HepG2 (cell line): ENCODE results near the gene INPP4B. TPM values are rescaled to one million over a fixed set of nuclear protein-coding genes. Genes with fewer than 3 reads are reported as not detected.

Source experiments
- ATAC-seq: fragments of 200-7000 bp; cut with Tn5 transposase; 3 replicates; pipeline ENCODE4 v1.9.1; 2020; ENCODE audit warnings: mild to moderate bottlenecking, moderate library complexity
- BruUV-seq: library from RNA; stranded (reverse); fragments of 400-500 nt; replicated peaks from 2 replicates; lab custom pipeline; 2021; lab: Mats Ljungman, UMichigan
- CTCF ChIA-PET: fragments of 300-600 bp; formaldehyde crosslinking; extraction: SDS; loops from one replicate; lab custom pipeline; 2021; ENCODE audit warnings: low total read pairs, inconsistent platforms, low intra/inter-chr PET ratio; lab: Yijun Ruan, JAX
- POLR2A ChIA-PET: fragments of 350-600 bp; sonication (Branson Sonifier 250); formaldehyde crosslinking; loops from one replicate; lab custom pipeline; 2020; ENCODE audit warnings: antibody characterized with exemption, inconsistent platforms; lab: Yijun Ruan, JAX
- DNase-seq: peaks from one replicate; pipeline ENCODE4 v3.0.0-alpha.2; 2015; ENCODE audit warnings: low spot score
- FAIRE-seq: peaks from 3 replicates; lab custom pipeline; 2011; peaks lifted over from hg19 to GRCh38; lab: Jason Lieb, UNC
- H2AFZ ChIP-seq: one replicate; pipeline ENCODE4 v1.6.1; 2011; ENCODE audit warnings: low read length, inconsistent platforms
- H3K27ac ChIP-seq: fragments of 300-600 bp; 3 replicates; pipeline ENCODE4 v1.8.0; 2011; ENCODE audit warnings: mixed run types, mild to moderate bottlenecking, mixed read lengths, low read length, inconsistent platforms; ENCODE audit not compliant: insufficient read depth; ENCODE audit errors: extremely low read length
- H3K27me3 ChIP-seq, 2 experiments: fragments of 200-600 bp in 1 of 2; 2 replicates in 1 of 2; 3 replicates in 1 of 2; pipeline versions ENCODE4 v1.6.0 to v1.8.0; 2011; ENCODE audit warnings: low read length in 2 of 2, mild to moderate bottlenecking in 2 of 2, moderate library complexity in 2 of 2, inconsistent platforms in 1 of 2; ENCODE audit not compliant: insufficient read depth in 2 of 2, control insufficient read depth in 1 of 2
- H3K36me3 ChIP-seq, 2 experiments: fragments of 200-600 bp in 1 of 2; replicated peaks in 1 of 2; 2 replicates in 1 of 2; 3 replicates in 1 of 2; pipeline versions ENCODE4 v1.5.1 to v1.8.0; 2011; ENCODE audit warnings: low read length in 2 of 2, inconsistent platforms in 1 of 2; ENCODE audit not compliant: insufficient read depth in 2 of 2, control insufficient read depth in 1 of 2
- H3K4me1 ChIP-seq: 2 replicates; pipeline ENCODE4 v1.5.1; 2012; ENCODE audit warnings: low read length, inconsistent platforms; ENCODE audit not compliant: insufficient read depth
- H3K4me2 ChIP-seq: 2 replicates; pipeline ENCODE4 v1.6.0; 2011; ENCODE audit warnings: low read depth, low read length, inconsistent platforms
- H3K4me3 ChIP-seq, 3 experiments: fragments of 200-600 bp in 1 of 3; sonication (generic), shearing (Covaris generic) in 1 of 3; replicated peaks in 1 of 3; 2 replicates each; pipeline ENCODE4 v1.5.1; 2011 to 2016; ENCODE audit warnings: low read length in 3 of 3, inconsistent platforms in 2 of 3, low read depth in 2 of 3, mild to moderate bottlenecking in 2 of 3, control low read depth in 1 of 3, mixed read lengths in 1 of 3; ENCODE audit not compliant: insufficient read depth in 1 of 3
- H3K79me2 ChIP-seq: one replicate; pipeline ENCODE4 v1.6.1; 2011; ENCODE audit warnings: low read length, inconsistent platforms; ENCODE audit not compliant: insufficient read depth
- H3K9ac ChIP-seq: 2 replicates; pipeline ENCODE4 v1.6.0; 2011; ENCODE audit warnings: mild to moderate bottlenecking, low read depth, low read length, inconsistent platforms; ENCODE audit not compliant: insufficient read depth
- H3K9me3 ChIP-seq: 2 replicates; pipeline ENCODE4 v1.5.1; 2012; ENCODE audit warnings: mild to moderate bottlenecking, low read length
- H4K20me1 ChIP-seq: 2 replicates; pipeline ENCODE4 v1.6.0; 2011; ENCODE audit warnings: inconsistent platforms, mild to moderate bottlenecking, low read length, moderate library complexity; ENCODE audit not compliant: insufficient read depth
- ESRRA ChIP-seq: sonication (generic); formaldehyde crosslinking; IDR thresholded peaks from 2 replicates; pipeline ENCODE4 v1.5.1; 2020; ENCODE audit warnings: mild to moderate bottlenecking, low read depth, missing genetic modification reagents
- GABPB1 ChIP-seq: IDR thresholded peaks from 2 replicates; pipeline ENCODE4 v1.6.1; 2016; ENCODE audit warnings: mild to moderate bottlenecking, missing genetic modification reagents, moderate library complexity, missing compliant biosample characterization
- ZBTB34 ChIP-seq: sonication (generic); formaldehyde crosslinking; IDR thresholded peaks from 2 replicates; pipeline ENCODE4 v1.8.0; 2022; ENCODE audit warnings: mild to moderate bottlenecking, missing genetic modification reagents
- ZFX ChIP-seq: sonication (generic); formaldehyde crosslinking; IDR thresholded peaks from 2 replicates; pipeline ENCODE4 v1.4.0; 2020; ENCODE audit warnings: mild to moderate bottlenecking, low read depth, missing genetic modification reagents, moderate library complexity
- ZNF263 ChIP-seq: sonication (generic); formaldehyde crosslinking; IDR thresholded peaks from 2 replicates; pipeline ENCODE4 v1.4.0; 2020; ENCODE audit warnings: missing genetic modification reagents
- ZNF83 ChIP-seq: sonication (generic); formaldehyde crosslinking; IDR thresholded peaks from 2 replicates; pipeline ENCODE4 v1.4.0; 2020; ENCODE audit warnings: missing genetic modification reagents, mild to moderate bottlenecking, borderline replicate concordance
- ZSCAN25 ChIP-seq: sonication (generic); formaldehyde crosslinking; IDR thresholded peaks from 2 replicates; pipeline ENCODE4 v1.8.0; 2022; ENCODE audit warnings: mild to moderate bottlenecking, missing genetic modification reagents
- WGBS: methylation state at CpG from one replicate; pipeline ENCODE4 v1.1.6; 2017; ENCODE audit warnings: low lambda C conversion rate; 5-methylcytosine and 5-hydroxymethylcytosine counted together
- in situ Hi-C: cut with HindIII; loops from 2 replicates; pipeline ENCODE4 v1.10.0; 2017; ENCODE audit warnings: low pct_unique_long_range_greater_than_20kb; ENCODE audit not compliant: extremely low pct_ligation_motif_present
- intact Hi-C: fragments of 100-400 bp; cut with micrococcal nuclease; formaldehyde crosslinking; loops from one replicate; pipeline ENCODE4 v1.10.0; 2022; ENCODE audit not compliant: unreplicated experiment
- polyA plus RNA-seq, 8 experiments: library from polyadenylated mRNA; depleted of rRNA in 3 of 8; stranded (reverse) in 7 of 8; unstranded in 1 of 8; fragments of >200 nt; fragmentation: Illumina TruSeq in 4 of 8; extraction: Trizol in 4 of 8; gene quantifications; 2 replicates each; pipeline versions ENCODE4 v1.2.1 to v1.2.3, GENCODE V29; 2011 to 2016; ENCODE audit warnings: low read depth in 4 of 8, missing spikeins in 1 of 8, mixed read lengths in 1 of 8; ENCODE audit not compliant: insufficient read depth in 1 of 8
- total RNA-seq, 5 experiments: library from RNA; depleted of rRNA; stranded (reverse); fragments of >200 nt; fragmentation: Illumina TruSeq; extraction: Trizol; gene quantifications; 2 replicates each; pipeline ENCODE4 v1.2.3, GENCODE V29; 2016; ENCODE audit warnings: low read depth in 1 of 5
- TF ChIP-seq, protein P1 (sequence below): sonication (generic); formaldehyde crosslinking; IDR thresholded peaks from 2 replicates; pipeline ENCODE4 v1.4.0; 2020; ENCODE audit warnings: missing genetic modification reagents
- TF ChIP-seq, protein P2 (sequence below): sonication (generic); formaldehyde crosslinking; IDR thresholded peaks from 2 replicates; pipeline ENCODE4 v1.4.0; 2020; ENCODE audit warnings: low read depth, mild to moderate bottlenecking, missing genetic modification reagents

INPP4B gene
- total and polyA plus RNA-seq, 2 of the 13 experiments (the other 11 are each of a cell fraction or from before 2014, with no cell fraction given): not detected

DNA sequence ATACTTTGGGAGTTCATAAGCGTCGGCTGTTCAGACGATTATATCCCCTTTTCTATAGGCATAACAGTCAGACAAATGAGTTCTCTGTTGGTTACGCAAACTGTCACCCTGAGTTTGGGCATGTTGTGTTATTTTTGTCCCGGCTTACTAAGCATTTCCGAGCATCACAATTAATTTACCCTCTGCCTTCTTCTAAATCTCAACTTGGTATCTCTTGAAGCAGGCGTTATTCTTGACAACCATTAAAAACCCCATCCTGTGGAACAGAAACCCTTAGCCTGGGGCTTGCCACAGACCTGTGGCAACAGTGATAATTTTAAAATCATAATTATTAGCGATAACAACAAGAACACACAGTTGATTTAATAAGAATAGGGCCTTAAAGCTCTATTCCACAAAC lies 558.7 kb downstream of the INPP4B start:
- CTCF ChIA-PET: no interaction called here
- in situ Hi-C loops: no loop called here
- Histone ChIP-seq H3K9ac (no peak overlapping the region), H3K4me2 (no peak overlapping the region), H3K79me2 (no peaks in the 10 kb centered on the region), H3K4me3 (no peak overlapping the region), H3K36me3 (no peaks in the 10 kb centered on the region), H3K27ac (no peak overlapping the region), H3K27me3 (no peaks in the 10 kb centered on the region), H3K9me3 (no peaks in the 10 kb centered on the region), H4K20me1 (no peaks in the 10 kb centered on the region), H3K4me1 (no peaks in the 10 kb centered on the region), H2AFZ (no peak overlapping the region)
- FAIRE-seq: no peak
- TF ChIP-seq ZBTB34 (CRISPR knock-in tag): no peak
- TF ChIP-seq, protein P1, sequence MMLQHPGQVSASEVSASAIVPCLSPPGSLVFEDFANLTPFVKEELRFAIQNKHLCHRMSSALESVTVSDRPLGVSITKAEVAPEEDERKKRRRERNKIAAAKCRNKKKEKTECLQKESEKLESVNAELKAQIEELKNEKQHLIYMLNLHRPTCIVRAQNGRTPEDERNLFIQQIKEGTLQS: no peak
- no peak for TF ChIP-seq ZFX (CRISPR knock-in tag)
- TF ChIP-seq ZNF263 (CRISPR knock-in tag): no peak
- TF ChIP-seq GABPB1: no peak
- TF ChIP-seq ZNF83 (CRISPR knock-in tag): no peak
- TF ChIP-seq ESRRA (CRISPR knock-in tag): no peak
- no peak for TF ChIP-seq ZSCAN25 (CRISPR knock-in tag)
- TF ChIP-seq, protein P2, sequence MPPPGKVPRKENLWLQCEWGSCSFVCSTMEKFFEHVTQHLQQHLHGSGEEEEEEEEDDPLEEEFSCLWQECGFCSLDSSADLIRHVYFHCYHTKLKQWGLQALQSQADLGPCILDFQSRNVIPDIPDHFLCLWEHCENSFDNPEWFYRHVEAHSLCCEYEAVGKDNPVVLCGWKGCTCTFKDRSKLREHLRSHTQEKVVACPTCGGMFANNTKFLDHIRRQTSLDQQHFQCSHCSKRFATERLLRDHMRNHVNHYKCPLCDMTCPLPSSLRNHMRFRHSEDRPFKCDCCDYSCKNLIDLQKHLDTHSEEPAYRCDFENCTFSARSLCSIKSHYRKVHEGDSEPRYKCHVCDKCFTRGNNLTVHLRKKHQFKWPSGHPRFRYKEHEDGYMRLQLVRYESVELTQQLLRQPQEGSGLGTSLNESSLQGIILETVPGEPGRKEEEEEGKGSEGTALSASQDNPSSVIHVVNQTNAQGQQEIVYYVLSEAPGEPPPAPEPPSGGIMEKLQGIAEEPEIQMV: no peak
- 38% methylated on average over 8 of the region's 8 CpGs for WGBS
- POLR2A ChIA-PET: no interaction called here
- intact Hi-C loops: loop anchor here (10.0 kb wide), 1 partner anchor 557 kb away; the partner anchor contains the start of gene INPP4B
- no peak for ATAC-seq
- no TSS peak for BruUV-seq
- no peak for DNase-seq
